SH-SY5Y (cell line): ENCODE data around the gene GMDS.

Experiments used
- GATA2 ChIP-seq: IDR thresholded peaks from 2 replicates; pipeline ENCODE4 v1.6.1; 2011; ENCODE audit warnings: mild to moderate bottlenecking, low read depth, low read length
- GATA3 ChIP-seq: IDR thresholded peaks from 2 replicates; pipeline ENCODE4 v1.6.1; 2011; ENCODE audit warnings: low read depth, mild to moderate bottlenecking, low read length, moderate library complexity

Gene GMDS

GRCh38 chr6:1665214-1665613, 580.2 kb downstream of the GMDS start:
- no peak for TF ChIP-seq GATA2
- no peak for TF ChIP-seq GATA3

- TF ChIP-seq GATA2 (no peak), GATA3 (no peak)
Observed at GRCh38 chr6:1664329-1664728, 581.1 kb downstream of the GMDS start.

GRCh38 chr6:1663511-1663910, 581.9 kb downstream of the GMDS start:
- TF ChIP-seq GATA3 (no peak), GATA2 (no peak)

GRCh38 chr6:1662534-1662933, 582.9 kb downstream of the GMDS start:
- TF ChIP-seq GATA3, result no peak
- TF ChIP-seq GATA2, result no peak

- TF ChIP-seq GATA3, result no peak
- TF ChIP-seq GATA2, result no peak
Observed at GRCh38 chr6:1659816-1660215, 585.6 kb downstream of the GMDS start.

- TF ChIP-seq GATA3, result no peak
Observed at GRCh38 chr6:1658212-1659005, 587.0 kb downstream of the GMDS start.

- TF ChIP-seq GATA3, result no peak
- TF ChIP-seq GATA2, result no peak
Observed at GRCh38 chr6:1657771-1658165, 587.6 kb downstream of the GMDS start.

- no peak for TF ChIP-seq GATA3
- TF ChIP-seq GATA2, result peak; percentile 28; the same call in 1 of the 2 replicates
Observed at GRCh38 chr6:1657116-1657770, 588.2 kb downstream of the GMDS start.

- no peak for TF ChIP-seq GATA2
- TF ChIP-seq GATA3, result no peak
Observed at GRCh38 chr6:1654054-1654453, 591.4 kb downstream of the GMDS start.

GRCh38 chr6:1652842-1653241, 592.6 kb downstream of the GMDS start:
- no peak for TF ChIP-seq GATA2
- TF ChIP-seq GATA3, result no peak

GRCh38 chr6:1651362-1651761, 594.0 kb downstream of the GMDS start:
- TF ChIP-seq GATA3 (no peak), GATA2 (no peak)

GRCh38 chr6:1645466-1646185, 599.8 kb downstream of the GMDS start:
- TF ChIP-seq GATA3, result no peak

- no peak for TF ChIP-seq GATA3
- TF ChIP-seq GATA2, result no peak
Observed at GRCh38 chr6:1644516-1645060, 600.8 kb downstream of the GMDS start.

- no peak for TF ChIP-seq GATA2
- no peak for TF ChIP-seq GATA3
Observed at GRCh38 chr6:1643830-1644445, 601.5 kb downstream of the GMDS start.

- TF ChIP-seq GATA2 (no peak), GATA3 (no peak)
Observed at GRCh38 chr6:1643111-1643510, 602.3 kb downstream of the GMDS start.
